ENCODE measurements around the gene ATP2B3.

The ATP2B3 gene

GRCh38 chrX:153488231-153488914 lies 29.1 kb upstream of the ATP2B3 start:
- DNase-seq (ENCODE audit: low read depth, low spot score) = no peak

GRCh38 chrX:153490217-153490930 lies 27.1 kb upstream of the ATP2B3 start:
- no peak for DNase-seq (ENCODE audit: low read depth, low spot score)

GRCh38 chrX:153491351-153491914 lies 26.0 kb upstream of the ATP2B3 start:
- DNase-seq (ENCODE audit: low read depth, low spot score) = no peak

GRCh38 chrX:153491918-153492317 lies 25.5 kb upstream of the ATP2B3 start:
- no peak for DNase-seq (ENCODE audit: low read depth, low spot score)

GRCh38 chrX:153492543-153492942 lies 24.9 kb upstream of the ATP2B3 start:
- DNase-seq (ENCODE audit: low read depth, low spot score) = no peak

- DNase-seq (ENCODE audit: low read depth, low spot score) = no peak
These were observed 24.4 kb upstream of the ATP2B3 start for GRCh38 chrX:153493085-153493484.

GRCh38 chrX:153494061-153494460 lies 23.4 kb upstream of the ATP2B3 start:
- no peak for DNase-seq (ENCODE audit: low read depth, low spot score)

GRCh38 chrX:153494541-153495361 lies 22.7 kb upstream of the ATP2B3 start, which contains the start of gene BGN:
Gene BGN (plus strand): TSS chrX:153494980. CDS start chrX:153504632, 9,652 bp downstream.
- DNase-seq (ENCODE audit: low read depth, low spot score) = no peak

GRCh38 chrX:153495362-153495751 lies 22.1 kb upstream of the ATP2B3 start:
- DNase-seq (ENCODE audit: low read depth, low spot score) = no peak

- DNase-seq (ENCODE audit: low read depth, low spot score) = no peak
These were observed 21.4 kb upstream of the ATP2B3 start for GRCh38 chrX:153495903-153496589.

- no peak for DNase-seq (ENCODE audit: low read depth, low spot score)
These were observed 20.9 kb upstream of the ATP2B3 start for GRCh38 chrX:153496590-153496959.

GRCh38 chrX:153498453-153498852 lies 19.0 kb upstream of the ATP2B3 start:
- DNase-seq (ENCODE audit: low read depth, low spot score) = no peak

GRCh38 chrX:153499341-153499740 lies 18.1 kb upstream of the ATP2B3 start:
- DNase-seq (ENCODE audit: low read depth, low spot score) = no peak

- DNase-seq (ENCODE audit: low read depth, low spot score) = no peak
These were observed 17.6 kb upstream of the ATP2B3 start for GRCh38 chrX:153499876-153500275.

GRCh38 chrX:153500676-153501280 lies 16.7 kb upstream of the ATP2B3 start:
- no peak for DNase-seq (ENCODE audit: low read depth, low spot score)

GRCh38 chrX:153501530-153501929 lies 15.9 kb upstream of the ATP2B3 start:
- DNase-seq (ENCODE audit: low read depth, low spot score) = no peak

GRCh38 chrX:153502131-153502530 lies 15.3 kb upstream of the ATP2B3 start:
- DNase-seq (ENCODE audit: low read depth, low spot score) = no peak

- no peak for DNase-seq (ENCODE audit: low read depth, low spot score)
These were observed 14.6 kb upstream of the ATP2B3 start for GRCh38 chrX:153502796-153503195.

- no peak for DNase-seq (ENCODE audit: low read depth, low spot score)
These were observed 12.9 kb upstream of the ATP2B3 start for GRCh38 chrX:153504445-153505016.

- DNase-seq (ENCODE audit: low read depth, low spot score) = no peak
These were observed 12.1 kb upstream of the ATP2B3 start for GRCh38 chrX:153505361-153505760.
